Limb (tissue), 2 donors: ENCODE results near the gene ZNF536.
A peak's percentile ranks its signal among the peaks of the same experiment; 100 is the strongest.

Source experiments
- DNase-seq, 2 donors: peaks; one replicate each; pipeline ENCODE4 v3.0.0-alpha.2; 2016; ENCODE audit errors: extremely low spot score in 2 of 2

ZNF536 gene

GRCh38 chr19:30557212-30557611 lies 185.0 kb downstream of the ZNF536 start:
- peak in 1 of 2 donors; percentile 42 for DNase-seq

DNA sequence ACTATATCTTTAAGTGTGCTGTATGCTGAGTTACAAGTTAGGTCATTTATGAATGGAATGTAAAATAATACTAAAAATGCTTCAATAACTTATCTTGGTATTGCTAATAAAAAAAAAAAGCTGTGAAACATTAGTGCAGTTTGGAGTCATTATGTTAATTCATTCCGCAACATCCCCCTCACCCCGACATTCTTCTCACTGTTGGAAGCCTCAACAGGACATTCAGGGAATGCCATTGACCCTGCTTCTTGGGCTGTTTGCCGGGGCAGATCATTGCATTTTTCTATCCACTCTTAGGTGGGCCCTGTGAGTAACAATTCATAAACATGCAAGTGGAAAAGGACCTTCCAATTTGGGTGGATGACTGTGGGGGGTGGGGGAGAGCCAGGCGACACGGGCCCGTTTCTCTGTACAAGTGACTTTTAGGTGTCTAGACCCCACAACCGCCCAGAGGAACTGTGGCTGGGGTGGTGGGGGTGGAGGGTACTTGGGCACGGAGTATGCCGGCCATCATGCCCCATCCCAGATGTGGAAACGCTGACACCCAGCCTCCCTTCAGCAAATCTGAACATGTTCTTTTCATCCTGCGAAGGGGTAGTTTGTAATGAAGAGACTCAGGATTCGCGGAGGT lies 185.9 kb downstream of the ZNF536 start:
- DNase-seq, result no peak

GRCh38 chr19:30558793-30559192 lies 186.6 kb downstream of the ZNF536 start:
- no peak for DNase-seq

DNA sequence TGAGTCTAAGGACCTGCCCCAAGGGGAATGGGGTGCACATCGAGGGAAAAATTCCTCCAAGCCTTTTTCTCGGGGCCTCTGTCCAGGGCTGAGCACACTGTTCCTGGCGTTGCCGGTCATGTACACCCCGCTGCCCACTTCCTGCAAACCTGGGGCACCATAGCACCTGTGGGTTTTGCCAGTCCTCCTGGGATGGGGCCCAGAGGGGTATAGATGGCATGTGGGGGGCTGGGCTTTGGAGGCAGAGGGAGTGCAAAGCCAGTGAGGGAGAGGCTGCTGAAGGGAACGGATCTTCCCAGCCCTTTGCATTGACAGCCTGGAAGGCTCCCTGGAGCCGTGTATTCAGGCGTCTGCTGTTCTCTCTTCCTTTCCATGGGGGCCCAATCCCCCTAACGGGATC lies 187.3 kb downstream of the ZNF536 start:
- DNase-seq, result no peak

DNA sequence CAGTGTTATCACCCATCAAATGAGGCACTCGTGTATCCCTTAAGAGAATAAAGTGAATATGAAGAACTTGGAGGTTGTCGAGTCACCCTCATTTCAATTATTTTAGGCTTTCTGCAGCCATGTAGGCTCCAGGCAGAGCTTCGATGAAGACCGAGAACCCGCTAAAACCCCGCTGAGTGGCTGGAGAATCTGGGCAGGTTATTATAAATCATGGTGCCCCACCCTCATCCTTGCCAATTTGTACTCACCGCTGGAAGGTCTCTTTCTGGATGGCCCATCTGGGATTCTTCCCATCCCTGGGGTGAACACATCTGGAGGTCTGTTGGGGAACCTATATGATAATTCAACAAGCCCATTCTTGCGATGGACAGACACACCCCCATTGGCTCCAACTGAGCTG lies 190.8 kb downstream of the ZNF536 start:
- DNase-seq, result no peak

DNA sequence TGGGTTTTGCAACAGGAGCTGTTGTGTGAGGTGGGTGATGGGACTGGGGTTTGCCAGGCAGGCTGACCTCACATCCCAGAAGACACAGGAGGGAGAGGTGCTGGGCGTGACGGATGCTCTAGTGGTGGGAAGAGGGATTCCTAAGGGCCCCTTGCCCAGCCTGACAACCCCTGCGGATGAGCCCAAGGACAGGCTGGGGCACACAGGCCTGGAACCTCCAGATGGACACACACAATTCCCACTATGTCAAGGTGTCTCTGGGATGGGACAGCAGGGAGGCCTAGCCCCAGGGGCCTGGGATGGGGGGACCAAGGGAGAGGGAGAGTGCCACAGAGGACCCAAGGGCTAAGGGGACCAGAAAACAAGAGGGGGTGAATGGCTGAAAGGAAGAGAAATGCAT lies 191.5 kb downstream of the ZNF536 start:
- DNase-seq, result no peak

GRCh38 chr19:30564551-30565011 lies 192.4 kb downstream of the ZNF536 start:
- DNase-seq, result no peak

- DNase-seq, result no peak
Observed at GRCh38 chr19:30565636-30566035, 193.5 kb downstream of the ZNF536 start.

- DNase-seq, result no peak
Observed at GRCh38 chr19:30566681-30567420, 194.7 kb downstream of the ZNF536 start.

GRCh38 chr19:30567536-30568232 lies 195.5 kb downstream of the ZNF536 start:
- DNase-seq, result no peak

DNA sequence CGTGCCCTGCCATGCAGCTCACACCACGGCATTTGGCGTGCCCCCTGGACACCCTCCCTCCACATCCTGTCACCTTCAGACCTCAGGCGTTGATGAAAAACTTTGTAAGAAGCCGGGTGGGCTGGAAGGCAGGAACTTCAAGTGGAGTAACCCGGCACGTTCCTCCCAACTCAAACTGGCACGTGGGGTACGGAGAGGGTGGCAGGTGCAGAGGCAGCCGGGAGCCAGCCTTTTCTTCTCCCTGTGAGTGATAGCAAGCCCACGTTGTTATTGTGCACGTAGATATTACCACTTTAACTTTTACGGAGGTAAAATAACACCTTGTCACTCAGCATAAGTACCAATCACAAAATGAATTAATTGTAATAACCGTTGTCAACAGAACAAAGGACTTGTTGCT lies 198.0 kb downstream of the ZNF536 start:
- no peak for DNase-seq

GRCh38 chr19:30577551-30578105 lies 205.4 kb downstream of the ZNF536 start:
- DNase-seq, result no peak

GRCh38 chr19:30579419-30579818 lies 207.2 kb downstream of the ZNF536 start:
- no peak for DNase-seq

- DNase-seq, result no peak
Observed at GRCh38 chr19:30580673-30581072, 208.5 kb downstream of the ZNF536 start.

DNA sequence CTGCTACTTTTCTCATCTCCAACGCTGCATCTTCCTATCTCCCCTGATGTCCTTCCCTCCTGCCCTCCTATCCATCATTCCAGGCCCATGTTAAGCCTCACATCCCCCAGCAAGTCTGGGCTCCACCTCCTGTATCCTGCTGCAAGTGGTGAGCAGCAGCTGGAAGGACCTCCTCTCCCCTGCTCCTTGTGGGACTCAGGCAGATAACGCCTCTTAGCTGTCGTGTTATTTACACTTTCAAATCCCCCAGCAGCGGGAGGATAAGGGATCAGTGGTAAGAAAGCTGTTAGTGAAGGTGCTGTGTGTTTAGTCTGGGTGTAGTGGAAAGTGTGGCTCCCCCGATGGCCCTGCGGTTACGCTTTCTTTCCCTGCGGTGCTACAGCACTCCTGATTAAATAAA lies 211.9 kb downstream of the ZNF536 start:
- no peak for DNase-seq

DNA sequence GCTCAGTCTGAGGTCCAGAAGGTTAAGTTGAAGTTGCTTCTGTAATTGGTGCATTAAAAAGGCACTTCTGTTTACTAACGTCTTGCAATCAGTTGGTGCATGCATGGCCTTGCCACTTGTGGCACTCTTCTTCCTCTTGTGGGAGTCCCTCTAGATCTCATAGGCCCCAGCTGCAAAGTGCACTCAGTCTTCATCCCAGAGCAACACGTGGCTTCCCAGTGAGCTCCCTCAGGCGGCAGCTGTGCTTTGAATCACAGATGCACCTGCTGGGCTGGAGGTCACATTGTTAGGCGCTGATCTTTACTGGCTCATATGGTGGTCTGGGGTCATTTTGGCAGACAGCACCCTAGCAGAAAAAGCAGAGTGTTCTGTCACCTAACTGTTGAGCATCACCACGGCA lies 215.7 kb downstream of the ZNF536 start:
- DNase-seq, result no peak

DNA sequence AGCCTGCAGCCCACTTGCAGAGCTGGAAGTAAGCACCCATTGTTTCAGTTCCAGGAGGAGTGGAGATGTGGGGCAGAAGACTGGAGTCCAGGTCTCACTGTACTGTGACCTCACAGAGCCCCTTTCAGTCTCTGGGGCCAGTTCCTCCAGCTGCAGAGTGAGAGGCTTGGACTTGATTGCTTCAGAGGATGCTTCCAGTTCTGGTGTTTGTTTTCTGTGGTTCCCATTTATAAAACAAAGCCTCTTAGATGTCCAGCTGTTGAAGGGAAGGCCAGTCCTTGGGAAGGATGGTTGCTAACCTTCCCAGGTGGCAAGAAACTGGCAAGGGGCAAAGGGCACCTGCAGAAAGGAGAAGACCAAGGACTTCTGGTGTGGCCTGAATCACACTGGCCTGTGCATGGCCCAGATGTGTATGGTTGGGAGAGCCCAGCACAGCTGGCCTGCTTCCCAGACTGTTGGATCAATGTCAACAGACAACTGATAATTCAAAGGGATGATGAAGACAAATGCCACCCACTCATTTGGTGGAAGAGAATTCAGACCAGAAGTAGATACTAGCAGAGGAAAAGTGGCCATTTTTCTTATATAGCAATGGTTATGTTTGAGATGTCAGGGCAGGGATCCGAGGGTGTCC lies 218.5 kb downstream of the ZNF536 start:
- peak in 1 of 2 donors; percentile 5 for DNase-seq

- DNase-seq, result no peak
Observed at GRCh38 chr19:30593356-30593755, 221.2 kb downstream of the ZNF536 start.

DNA sequence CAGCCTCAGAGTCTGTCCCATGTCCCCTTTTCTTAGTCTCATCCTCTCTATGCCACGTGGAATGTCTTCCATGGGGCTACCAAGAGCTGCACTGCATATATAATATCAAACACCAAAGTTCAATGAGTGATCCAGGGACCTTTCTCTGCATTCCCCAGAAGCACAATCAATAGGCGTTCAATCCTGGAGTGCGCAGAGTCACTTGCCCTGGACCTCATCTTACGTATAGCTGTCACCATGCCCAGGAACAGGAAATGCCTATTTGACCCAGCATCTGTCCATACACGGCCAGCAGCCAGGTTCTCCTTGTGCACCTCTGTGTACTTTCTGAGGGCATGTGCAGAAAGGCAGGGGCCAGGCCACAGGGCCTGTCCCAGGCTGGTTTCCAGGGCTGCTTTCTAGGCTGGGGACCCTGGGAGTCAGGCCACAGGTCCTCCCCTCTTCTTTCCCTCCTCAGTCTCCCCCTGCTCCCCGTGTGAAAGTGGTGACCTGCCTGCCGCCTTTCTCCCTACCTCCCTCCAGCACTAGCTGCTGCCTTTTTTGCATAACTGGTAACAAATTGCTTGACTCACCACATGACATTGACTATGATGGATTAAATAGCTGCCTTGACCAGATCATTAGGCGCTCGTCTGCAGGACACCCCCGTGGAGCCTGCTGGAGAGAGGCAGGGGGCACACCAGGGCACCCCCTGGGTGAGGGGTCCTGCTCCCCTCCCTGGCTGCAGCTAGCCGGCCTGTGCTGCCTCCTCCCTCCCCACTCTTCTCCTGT lies 222.0 kb downstream of the ZNF536 start:
- no peak for DNase-seq

- no peak for DNase-seq
Observed at GRCh38 chr19:30596268-30596667, 224.1 kb downstream of the ZNF536 start.

DNA sequence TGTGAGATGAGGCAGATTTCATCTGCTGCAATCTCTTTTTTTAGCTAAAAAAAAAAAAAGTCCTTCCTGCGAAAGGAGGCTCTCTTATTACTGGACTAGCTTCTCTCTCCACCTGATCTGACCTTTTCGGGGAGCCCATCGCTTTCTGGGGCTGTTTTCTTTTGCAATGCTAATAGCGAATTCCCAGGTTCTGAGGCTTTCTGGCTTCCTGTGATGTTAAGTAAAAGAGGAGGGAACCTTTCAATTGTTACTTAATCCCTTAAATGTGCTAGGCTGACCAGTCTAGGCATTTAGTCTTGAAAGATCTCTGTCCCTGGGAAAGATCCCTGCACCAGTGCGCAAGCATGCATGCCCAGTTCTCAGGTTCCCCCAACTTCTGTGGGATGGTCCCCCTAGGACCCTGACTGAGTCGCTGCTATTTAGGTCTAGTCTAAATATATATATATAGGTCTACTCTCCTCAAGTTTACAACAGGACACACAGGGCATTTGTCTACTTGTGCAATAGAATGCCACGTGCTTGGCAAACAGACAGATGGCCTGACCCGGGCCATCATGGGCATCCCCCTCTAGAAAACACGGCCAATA lies 224.7 kb downstream of the ZNF536 start:
- no peak for DNase-seq
